Measurements from ENCODE around the gene NACC1. TPM values are rescaled to one million over a fixed set of nuclear protein-coding genes. Genes with fewer than 3 reads are reported as not detected.

Gene NACC1
- total RNA-seq, 1 donor from 2014 or later = 103 TPM

- TF ChIP-seq CTCF (IDR thresholded peaks at IDR 0.05; ENCODE audit: unreplicated experiment) = no peak
- Mint-ChIP-seq H3K4me1 (ENCODE audit: low read depth) (peaks cover 22% of the 10 kb centered on the region), H3K27ac (no peak overlapping the region), H3K36me3 (ENCODE audit: insufficient read depth) (peaks cover 2% of the 10 kb centered on the region), H3K27me3 (no peaks in the 10 kb centered on the region), H3K9me3 (ENCODE audit: low read depth) (no peaks in the 10 kb centered on the region), H3K4me3 (ENCODE audit: low read depth) (peak overlapping the region; percentile 77)
- DNase-seq (ENCODE audit: low spot score, unreplicated experiment) = no peak
Measured at GRCh38 chr19:13120031-13120430, 2.0 kb downstream of the NACC1 start.

GRCh38 chr19:13120817-13121216, 2.8 kb downstream of the NACC1 start:
- Mint-ChIP-seq H3K9me3 (ENCODE audit: low read depth) (no peaks in the 10 kb centered on the region), H3K36me3 (ENCODE audit: insufficient read depth) (peaks cover 2% of the 10 kb centered on the region), H3K4me1 (ENCODE audit: low read depth) (peaks cover 18% of the 10 kb centered on the region), H3K27me3 (no peaks in the 10 kb centered on the region), H3K27ac (peak overlapping the region; percentile 45), H3K4me3 (ENCODE audit: low read depth) (peak overlapping the region; percentile 37)
- no peak for TF ChIP-seq CTCF (IDR thresholded peaks at IDR 0.05; ENCODE audit: unreplicated experiment)
- DNase-seq (ENCODE audit: low spot score, unreplicated experiment) = no peak

- DNase-seq (ENCODE audit: low spot score, unreplicated experiment) = no peak
- Mint-ChIP-seq H3K27me3 (no peaks in the 10 kb centered on the region), H3K4me3 (ENCODE audit: low read depth) (peak overlapping the region; percentile 37), H3K36me3 (ENCODE audit: insufficient read depth) (peaks cover 2% of the 10 kb centered on the region), H3K27ac (peak overlapping the region; percentile 25), H3K9me3 (ENCODE audit: low read depth) (no peaks in the 10 kb centered on the region), H3K4me1 (ENCODE audit: low read depth) (peaks cover 12% of the 10 kb centered on the region)
- no peak for TF ChIP-seq CTCF (IDR thresholded peaks at IDR 0.05; ENCODE audit: unreplicated experiment)
Measured at GRCh38 chr19:13121551-13122274, 3.6 kb downstream of the NACC1 start.

- H3K27me3 Mint-ChIP-seq = no peaks in the 10 kb centered on the region
- no peaks in the 10 kb centered on the region for H3K9me3 Mint-ChIP-seq (ENCODE audit: low read depth)
- H3K36me3 Mint-ChIP-seq (ENCODE audit: insufficient read depth) = peaks cover 2% of the 10 kb centered on the region
- peak overlapping the region; percentile 16 for H3K4me3 Mint-ChIP-seq (ENCODE audit: low read depth)
- DNase-seq (ENCODE audit: low spot score, unreplicated experiment) = no peak
- H3K4me1 Mint-ChIP-seq (ENCODE audit: low read depth) = peaks cover 12% of the 10 kb centered on the region
- H3K27ac Mint-ChIP-seq = peak overlapping the region; percentile 65
- TF ChIP-seq CTCF (IDR thresholded peaks at IDR 0.05; ENCODE audit: unreplicated experiment) = no peak
Measured at GRCh38 chr19:13122275-13122878, 4.3 kb downstream of the NACC1 start.

GRCh38 chr19:13122980-13123957, 5.2 kb downstream of the NACC1 start:
- Mint-ChIP-seq H3K9me3 (ENCODE audit: low read depth) (no peaks in the 10 kb centered on the region), H3K27me3 (no peaks in the 10 kb centered on the region), H3K4me3 (ENCODE audit: low read depth) (no peak overlapping the region), H3K36me3 (ENCODE audit: insufficient read depth) (peaks cover 2% of the 10 kb centered on the region), H3K4me1 (ENCODE audit: low read depth) (peaks cover 19% of the 10 kb centered on the region), H3K27ac (no peak overlapping the region)
- DNase-seq (ENCODE audit: low spot score, unreplicated experiment) = no peak
- no peak for TF ChIP-seq CTCF (IDR thresholded peaks at IDR 0.05; ENCODE audit: unreplicated experiment)

All from progenitor cell of endocrine pancreas (in vitro differentiated cells).